ENCODE results near the gene PAWR. TPM values are rescaled to one million over a fixed set of nuclear protein-coding genes. Genes with fewer than 3 reads are reported as not detected.
A peak's percentile ranks its signal among the peaks of the same experiment; 100 is the strongest.
"Not testable (repeated sequence)": the region's sequence is repeated elsewhere in the genome, so short reads cannot be mapped to it uniquely, and the experiment has no call there.

Gene PAWR
- total RNA-seq, 1 donor from 2014 or later = 10.5 TPM

DNA sequence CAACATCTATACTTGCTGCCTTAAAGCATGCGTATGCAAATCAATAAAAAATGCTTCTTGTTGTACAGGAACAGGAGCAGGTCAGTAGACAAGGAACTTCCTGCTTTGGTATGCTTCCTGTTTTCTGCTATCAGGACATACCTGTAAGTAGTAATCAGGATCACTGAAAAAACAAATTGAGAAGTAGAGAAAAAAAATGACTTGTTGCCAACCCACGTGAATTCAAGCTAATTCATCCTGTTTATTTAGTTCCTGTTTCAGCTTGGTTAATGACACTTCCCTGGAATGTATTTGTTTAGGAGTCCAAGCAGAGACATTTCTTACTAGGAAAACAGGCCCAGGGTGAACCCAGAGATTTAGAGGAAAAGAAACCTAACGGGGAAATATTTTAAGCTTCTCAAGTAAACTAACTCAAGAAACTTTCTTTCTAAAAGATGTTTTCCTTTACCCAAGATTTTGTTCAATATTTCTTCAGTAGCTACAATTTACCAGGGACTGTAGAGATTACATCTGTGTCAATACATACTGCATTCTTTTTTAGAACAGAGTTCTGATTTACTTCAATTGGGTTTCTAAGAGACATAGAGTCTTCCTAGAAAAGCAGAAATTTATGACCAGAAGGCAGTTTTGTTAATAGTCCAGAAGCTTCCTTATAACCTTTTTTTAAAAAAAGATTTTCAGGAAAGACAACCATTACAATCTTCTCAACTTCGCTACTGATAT lies 124.2 kb downstream of the PAWR start:
- Histone ChIP-seq H3K4me3 (no peak overlapping the region), H3K4me1 (no peaks in the 10 kb centered on the region), H3K27me3 (ENCODE audit: low read depth) (no peaks in the 10 kb centered on the region), H3K27ac (replicated peaks) (no peak overlapping the region), H3K9me3 (replicated peaks) (peaks cover 18% of the 10 kb centered on the region), H3K36me3 (peaks cover 10% of the 10 kb centered on the region)
- intact Hi-C loops (cut with micrococcal nuclease) = no loop called here
- DNase-seq = no peak
- TF ChIP-seq, protein P1, sequence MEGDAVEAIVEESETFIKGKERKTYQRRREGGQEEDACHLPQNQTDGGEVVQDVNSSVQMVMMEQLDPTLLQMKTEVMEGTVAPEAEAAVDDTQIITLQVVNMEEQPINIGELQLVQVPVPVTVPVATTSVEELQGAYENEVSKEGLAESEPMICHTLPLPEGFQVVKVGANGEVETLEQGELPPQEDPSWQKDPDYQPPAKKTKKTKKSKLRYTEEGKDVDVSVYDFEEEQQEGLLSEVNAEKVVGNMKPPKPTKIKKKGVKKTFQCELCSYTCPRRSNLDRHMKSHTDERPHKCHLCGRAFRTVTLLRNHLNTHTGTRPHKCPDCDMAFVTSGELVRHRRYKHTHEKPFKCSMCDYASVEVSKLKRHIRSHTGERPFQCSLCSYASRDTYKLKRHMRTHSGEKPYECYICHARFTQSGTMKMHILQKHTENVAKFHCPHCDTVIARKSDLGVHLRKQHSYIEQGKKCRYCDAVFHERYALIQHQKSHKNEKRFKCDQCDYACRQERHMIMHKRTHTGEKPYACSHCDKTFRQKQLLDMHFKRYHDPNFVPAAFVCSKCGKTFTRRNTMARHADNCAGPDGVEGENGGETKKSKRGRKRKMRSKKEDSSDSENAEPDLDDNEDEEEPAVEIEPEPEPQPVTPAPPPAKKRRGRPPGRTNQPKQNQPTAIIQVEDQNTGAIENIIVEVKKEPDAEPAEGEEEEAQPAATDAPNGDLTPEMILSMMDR (IDR thresholded peaks at IDR 0.05; ENCODE audit: borderline replicate concordance) = no peak

DNA sequence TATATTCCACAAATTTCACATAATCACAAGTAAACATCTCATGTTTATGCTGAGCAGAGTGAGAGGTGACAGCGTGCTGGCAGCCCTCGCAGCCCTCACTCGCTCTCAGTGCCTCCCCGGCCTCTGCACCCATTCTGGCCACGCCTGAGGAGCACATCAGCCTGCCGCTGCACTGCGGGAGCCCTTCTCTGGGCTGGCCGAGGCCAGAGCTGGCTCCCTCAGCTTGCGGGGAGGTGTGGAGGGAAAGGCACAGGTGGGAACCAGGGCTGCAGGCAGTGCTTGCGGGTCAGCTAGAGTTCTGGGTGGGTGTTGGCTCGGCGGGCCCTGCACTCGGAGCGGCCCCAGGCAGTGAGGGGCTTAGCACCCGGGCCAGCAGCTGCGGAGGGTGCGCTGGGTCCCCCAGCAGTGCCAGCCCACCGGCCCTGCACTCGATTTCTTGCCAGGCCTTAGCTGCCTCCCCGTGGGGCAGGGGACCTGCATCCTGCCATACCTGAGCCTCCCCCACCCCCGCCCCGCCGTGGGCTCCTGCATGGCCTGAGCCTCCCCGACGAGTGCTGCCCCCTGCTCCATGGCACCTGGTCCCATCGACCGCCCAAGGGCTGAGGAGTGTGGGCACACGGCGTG lies 125.9 kb downstream of the PAWR start:
- DNase-seq; H3K4me1 ChIP-seq; intact Hi-C loops (cut with micrococcal nuclease); H3K36me3 ChIP-seq; H3K27me3 ChIP-seq (ENCODE audit: low read depth); H3K4me3 ChIP-seq; H3K27ac ChIP-seq (replicated peaks): not testable (repeated sequence)
- H3K9me3 ChIP-seq (replicated peaks) = peaks cover 18% of the 10 kb centered on the region

- peaks cover 6% of the 10 kb centered on the region for H3K4me1 ChIP-seq
- no peak for DNase-seq
- TF ChIP-seq, protein P1 (IDR thresholded peaks at IDR 0.05; ENCODE audit: borderline replicate concordance) = no peak
- no peak overlapping the region for H3K27ac ChIP-seq (replicated peaks)
- peaks cover 10% of the 10 kb centered on the region for H3K36me3 ChIP-seq
- no peak overlapping the region for H3K4me3 ChIP-seq
- intact Hi-C loops (cut with micrococcal nuclease) = no loop called here
- H3K9me3 ChIP-seq (replicated peaks) = peaks cover 18% of the 10 kb centered on the region
- no peaks in the 10 kb centered on the region for H3K27me3 ChIP-seq (ENCODE audit: low read depth)
Measured at GRCh38 chr12:79563021-79563740, 127.6 kb downstream of the PAWR start.

- Histone ChIP-seq H3K36me3 (peaks cover 10% of the 10 kb centered on the region), H3K4me1 (peaks cover 19% of the 10 kb centered on the region), H3K9me3 (replicated peaks) (peaks cover 18% of the 10 kb centered on the region), H3K27ac (replicated peaks) (no peak overlapping the region), H3K27me3 (ENCODE audit: low read depth) (no peaks in the 10 kb centered on the region), H3K4me3 (no peak overlapping the region)
- intact Hi-C loops (cut with micrococcal nuclease) = no loop called here
- TF ChIP-seq, protein P1 (IDR thresholded peaks at IDR 0.05; ENCODE audit: borderline replicate concordance) = no peak
- no peak for DNase-seq
Measured at GRCh38 chr12:79561401-79562132, 129.2 kb downstream of the PAWR start.

- DNase-seq = no peak
- peak overlapping the region; percentile 47 for H3K27ac ChIP-seq (replicated peaks)
- TF ChIP-seq, protein P1 (IDR thresholded peaks at IDR 0.05; ENCODE audit: borderline replicate concordance) = no peak
- H3K36me3 ChIP-seq = peaks cover 10% of the 10 kb centered on the region
- H3K4me3 ChIP-seq = no peak overlapping the region
- H3K27me3 ChIP-seq (ENCODE audit: low read depth) = no peaks in the 10 kb centered on the region
- intact Hi-C loops (cut with micrococcal nuclease) = no loop called here
- H3K9me3 ChIP-seq (replicated peaks) = peaks cover 18% of the 10 kb centered on the region
- H3K4me1 ChIP-seq = peaks cover 26% of the 10 kb centered on the region
Measured at GRCh38 chr12:79560225-79560889, 130.4 kb downstream of the PAWR start.

All from left ventricle myocardium inferior (tissue), 1 donor.